HG03039 (cell line): Measurements from ENCODE around the gene PARP3.
A peak's percentile ranks its signal among the peaks of the same experiment; 100 is the strongest.

Experiments used
- ATAC-seq: cut with Tn5 transposase; IDR thresholded peaks from one replicate; pipeline ENCODE4 v1.9.1; 2021; ENCODE audit warnings: mild to moderate bottlenecking, moderate library complexity; ENCODE audit not compliant: unreplicated experiment

The PARP3 gene

GRCh38 chr3:51966016-51966415, 23.9 kb downstream of the PARP3 start:
- ATAC-seq: no peak

GRCh38 chr3:51966486-51966885, 24.3 kb downstream of the PARP3 start:
- ATAC-seq: no peak

GRCh38 chr3:51966922-51967383, 24.8 kb downstream of the PARP3 start:
- ATAC-seq: no peak

GRCh38 chr3:51967384-51968169, 25.4 kb downstream of the PARP3 start, which contains the start of gene PCBP4:
Gene PCBP4, minus strand, starts transcription at chr3:51967454. Its CDS starts 6,214 bp downstream, at chr3:51961240.
- ATAC-seq: peak; percentile 36

- no peak for ATAC-seq
Measured at GRCh38 chr3:51968170-51968775, 26.1 kb downstream of the PARP3 start.

GRCh38 chr3:51968883-51969678, 26.9 kb downstream of the PARP3 start:
- no peak for ATAC-seq

- no peak for ATAC-seq
Measured at GRCh38 chr3:51969841-51970240, 27.7 kb downstream of the PARP3 start.

GRCh38 chr3:51970606-51971300, 28.6 kb downstream of the PARP3 start:
- ATAC-seq: no peak

GRCh38 chr3:51971350-51971749, 29.2 kb downstream of the PARP3 start:
- no peak for ATAC-seq

- ATAC-seq: no peak
Measured at GRCh38 chr3:51974277-51974962, 32.3 kb downstream of the PARP3 start.

- peak; percentile 39 for ATAC-seq
Measured at GRCh38 chr3:51974963-51975851, 33.0 kb downstream of the PARP3 start, which contains the start of gene ABHD14A. Gene ABHD14A, plus strand, starts transcription at chr3:51975064. Its CDS starts 72 bp downstream, at chr3:51975136.

- ATAC-seq: no peak
Measured at GRCh38 chr3:51975852-51976549, 33.8 kb downstream of the PARP3 start.

GRCh38 chr3:51977446-51978142, 35.4 kb downstream of the PARP3 start:
- no peak for ATAC-seq

- no peak for ATAC-seq
Measured at GRCh38 chr3:51978143-51978502, 36.0 kb downstream of the PARP3 start.

- no peak for ATAC-seq
Measured at GRCh38 chr3:51980253-51980652, 38.1 kb downstream of the PARP3 start.

- peak; percentile 35 for ATAC-seq
Measured at GRCh38 chr3:51982352-51982837, 40.2 kb downstream of the PARP3 start.

GRCh38 chr3:51982838-51983577, 40.8 kb downstream of the PARP3 start, which contains the start of gene ACY1:
Gene ACY1, plus strand, starts transcription at chr3:51983535. Its CDS starts 530 bp downstream, at chr3:51984065.
- ATAC-seq: peak; percentile 69
